Measurements from ENCODE around the gene NFYB.
"Not testable (repeated sequence)": the region's sequence is repeated elsewhere in the genome, so short reads cannot be mapped to it uniquely, and the experiment has no call there.

The NFYB gene

DNA sequence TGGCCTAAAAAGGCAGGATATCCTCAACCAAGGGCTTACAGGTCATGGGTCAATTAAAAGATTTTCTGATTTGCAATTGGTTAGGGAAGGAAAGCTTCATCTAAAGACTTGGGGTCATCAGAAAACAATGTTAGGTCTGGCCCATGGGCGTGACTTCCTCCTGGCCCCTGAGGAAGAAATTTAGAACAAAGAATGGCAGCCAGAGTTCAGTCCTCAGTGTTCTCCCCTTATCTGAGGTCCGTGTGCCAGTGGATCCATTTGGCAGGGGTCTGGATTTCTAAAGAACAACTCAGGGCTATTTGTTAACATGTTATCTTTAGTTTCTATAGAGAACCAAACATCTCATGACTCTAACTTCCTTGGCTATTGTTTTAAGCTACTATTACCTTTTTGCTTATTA lies 27.8 kb upstream of the NFYB start:
- no CpG with 5 or more reads among the region's 2 CpGs for WGBS (ENCODE audit: extremely low coverage, insufficient coverage, insufficient read length)
- no peak overlapping the region for H4K8ac ChIP-seq (ENCODE audit: low read depth, low read length)
- no peak for DNase-seq
- no peak overlapping the region for H2AK5ac ChIP-seq (ENCODE audit: low read length)
- no peak overlapping the region for H3K4ac ChIP-seq (ENCODE audit: low read depth, low read length)
- H3K27ac ChIP-seq (ENCODE audit: low read depth, low read length), result no peak overlapping the region
- H3K27me3 ChIP-seq (ENCODE audit: insufficient read depth, low read length), result no peaks in the 10 kb centered on the region
- no peak overlapping the region for H4K91ac ChIP-seq (ENCODE audit: low read depth, low read length)
- H2BK12ac ChIP-seq (ENCODE audit: low read length), result no peak overlapping the region
- H3K79me1 ChIP-seq (ENCODE audit: low read length), result no peaks in the 10 kb centered on the region
- H3K4me3 ChIP-seq (ENCODE audit: low read depth, low read length), result no peak overlapping the region
- no peak overlapping the region for H4K12ac ChIP-seq (ENCODE audit: low read depth, low read length)
- H2BK5ac ChIP-seq (ENCODE audit: low read depth, low read length, poor library complexity), result no peak overlapping the region
- H3K14ac ChIP-seq (ENCODE audit: low read length), result no peak overlapping the region
- no peaks in the 10 kb centered on the region for H3K79me2 ChIP-seq (ENCODE audit: control insufficient read depth, insufficient read depth, low read length, poor library complexity)
- H3K9me3 ChIP-seq (ENCODE audit: insufficient read depth, low read depth, low read length), result peaks cover 2% of the 10 kb centered on the region
- H3K4me1 ChIP-seq (ENCODE audit: control insufficient read depth in 1 of 2, insufficient read depth in 2 of 2, low read length in 2 of 2), result no peaks in the 10 kb centered on the region
- H3K18ac ChIP-seq (ENCODE audit: low read length), result no peak overlapping the region
- no peak overlapping the region for H3K4me2 ChIP-seq (ENCODE audit: low read length)
- H3K9ac ChIP-seq (ENCODE audit: low read length), result no peak overlapping the region
- H3K23ac ChIP-seq (ENCODE audit: low read length), result no peak overlapping the region
- no peak overlapping the region for H2AFZ ChIP-seq (ENCODE audit: insufficient read depth, low read length, poor library complexity)
- H3K36me3 ChIP-seq (ENCODE audit: control insufficient read depth in 1 of 2, insufficient read depth in 2 of 2, low read length in 2 of 2), result no peaks in the 10 kb centered on the region
- no peak overlapping the region for H2BK120ac ChIP-seq (ENCODE audit: insufficient read depth, low read length, poor library complexity)

DNA sequence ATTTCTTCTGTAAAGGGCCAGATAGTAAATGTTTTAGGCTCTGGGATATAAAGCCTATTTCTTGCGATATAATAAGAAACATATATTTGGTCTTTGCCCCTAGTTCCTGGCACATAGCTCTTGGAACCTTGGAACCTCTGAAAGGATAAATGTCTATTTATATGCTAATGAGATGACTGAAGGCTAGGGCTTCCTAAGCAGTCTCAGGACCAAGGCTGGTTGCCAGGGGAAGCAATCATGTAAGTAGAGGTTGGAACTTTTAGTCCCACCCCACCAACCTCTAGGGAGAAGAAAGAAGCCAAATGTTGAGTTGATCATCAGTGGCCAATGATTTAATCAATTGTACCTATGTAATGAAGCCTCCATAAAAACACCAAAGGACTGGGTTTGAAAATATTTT lies 26.6 kb upstream of the NFYB start:
- H4K8ac ChIP-seq (ENCODE audit: low read depth, low read length), result no peak overlapping the region
- no peaks in the 10 kb centered on the region for H3K79me1 ChIP-seq (ENCODE audit: low read length)
- H3K18ac ChIP-seq (ENCODE audit: low read length), result no peak overlapping the region
- no peak overlapping the region for H3K9ac ChIP-seq (ENCODE audit: low read length)
- H3K27me3 ChIP-seq (ENCODE audit: insufficient read depth, low read length), result no peaks in the 10 kb centered on the region
- H3K27ac ChIP-seq (ENCODE audit: low read depth, low read length), result no peak overlapping the region
- H2AK5ac ChIP-seq (ENCODE audit: low read length), result no peak overlapping the region
- no peak overlapping the region for H3K4me2 ChIP-seq (ENCODE audit: low read length)
- H3K79me2 ChIP-seq (ENCODE audit: control insufficient read depth, insufficient read depth, low read length, poor library complexity), result no peaks in the 10 kb centered on the region
- no peaks in the 10 kb centered on the region for H3K36me3 ChIP-seq (ENCODE audit: control insufficient read depth in 1 of 2, insufficient read depth in 2 of 2, low read length in 2 of 2)
- no peak overlapping the region for H3K23ac ChIP-seq (ENCODE audit: low read length)
- H2AFZ ChIP-seq (ENCODE audit: insufficient read depth, low read length, poor library complexity), result no peak overlapping the region
- no peak overlapping the region for H2BK120ac ChIP-seq (ENCODE audit: insufficient read depth, low read length, poor library complexity)
- H4K12ac ChIP-seq (ENCODE audit: low read depth, low read length), result no peak overlapping the region
- H2BK12ac ChIP-seq (ENCODE audit: low read length), result no peak overlapping the region
- H3K4me1 ChIP-seq (ENCODE audit: control insufficient read depth in 1 of 2, insufficient read depth in 2 of 2, low read length in 2 of 2), result no peaks in the 10 kb centered on the region
- no CpG with 5 or more reads among the region's 1 CpG for WGBS (ENCODE audit: extremely low coverage, insufficient coverage, insufficient read length)
- no peak for DNase-seq
- no peak overlapping the region for H4K91ac ChIP-seq (ENCODE audit: low read depth, low read length)
- H3K4ac ChIP-seq (ENCODE audit: low read depth, low read length), result no peak overlapping the region
- no peak overlapping the region for H2BK5ac ChIP-seq (ENCODE audit: low read depth, low read length, poor library complexity)
- H3K14ac ChIP-seq (ENCODE audit: low read length), result no peak overlapping the region
- H3K9me3 ChIP-seq (ENCODE audit: insufficient read depth, low read depth, low read length), result peaks cover 2% of the 10 kb centered on the region
- H3K4me3 ChIP-seq (ENCODE audit: low read depth, low read length), result no peak overlapping the region

DNA sequence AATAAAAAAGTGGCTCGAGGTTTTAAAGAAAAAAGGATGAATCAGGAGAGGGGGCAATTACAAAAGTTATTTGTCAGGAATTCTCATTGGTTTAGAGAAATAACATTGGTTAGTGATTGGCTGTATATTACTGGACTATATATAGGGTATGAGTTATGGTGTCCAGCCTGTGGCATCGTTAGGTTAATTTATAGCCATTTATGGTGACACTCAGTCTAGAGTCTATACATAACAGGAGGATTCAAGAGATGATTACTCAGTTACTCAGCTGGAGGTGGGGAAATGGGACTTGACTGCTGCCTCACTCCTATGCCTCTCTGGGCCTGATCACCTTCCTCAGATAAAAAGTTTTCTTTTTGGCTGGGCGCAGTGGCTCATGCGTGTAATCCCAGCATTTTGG lies 25.6 kb upstream of the NFYB start:
- no CpG with 5 or more reads among the region's 4 CpGs for whole genome bisulfite sequencing (ENCODE audit: extremely low coverage, insufficient coverage, insufficient read length)
- no peak overlapping the region for H3K4me3 ChIP-seq (ENCODE audit: low read depth, low read length)
- no peak overlapping the region for H4K8ac ChIP-seq (ENCODE audit: low read depth, low read length)
- peaks cover 2% of the 10 kb centered on the region for H3K9me3 ChIP-seq (ENCODE audit: insufficient read depth, low read depth, low read length)
- H3K79me2 ChIP-seq (ENCODE audit: control insufficient read depth, insufficient read depth, low read length, poor library complexity), result no peaks in the 10 kb centered on the region
- no peak overlapping the region for H3K23ac ChIP-seq (ENCODE audit: low read length)
- H3K4ac ChIP-seq (ENCODE audit: low read depth, low read length), result no peak overlapping the region
- no peak overlapping the region for H2BK120ac ChIP-seq (ENCODE audit: insufficient read depth, low read length, poor library complexity)
- DNase-seq, result peak; percentile 15 to 42
- H3K14ac ChIP-seq (ENCODE audit: low read length), result no peak overlapping the region
- H3K4me1 ChIP-seq (ENCODE audit: control insufficient read depth in 1 of 2, insufficient read depth in 2 of 2, low read length in 2 of 2), result no peaks in the 10 kb centered on the region
- no peak overlapping the region for H2BK12ac ChIP-seq (ENCODE audit: low read length)
- H2AK5ac ChIP-seq (ENCODE audit: low read length), result no peak overlapping the region
- no peaks in the 10 kb centered on the region for H3K36me3 ChIP-seq (ENCODE audit: control insufficient read depth in 1 of 2, insufficient read depth in 2 of 2, low read length in 2 of 2)
- no peak overlapping the region for H2BK5ac ChIP-seq (ENCODE audit: low read depth, low read length, poor library complexity)
- no peaks in the 10 kb centered on the region for H3K27me3 ChIP-seq (ENCODE audit: insufficient read depth, low read length)
- no peaks in the 10 kb centered on the region for H3K79me1 ChIP-seq (ENCODE audit: low read length)
- H3K18ac ChIP-seq (ENCODE audit: low read length), result no peak overlapping the region
- no peak overlapping the region for H3K9ac ChIP-seq (ENCODE audit: low read length)
- H4K12ac ChIP-seq (ENCODE audit: low read depth, low read length), result no peak overlapping the region
- no peak overlapping the region for H2AFZ ChIP-seq (ENCODE audit: insufficient read depth, low read length, poor library complexity)
- H3K27ac ChIP-seq (ENCODE audit: low read depth, low read length), result no peak overlapping the region
- no peak overlapping the region for H4K91ac ChIP-seq (ENCODE audit: low read depth, low read length)
- no peak overlapping the region for H3K4me2 ChIP-seq (ENCODE audit: low read length)

DNA sequence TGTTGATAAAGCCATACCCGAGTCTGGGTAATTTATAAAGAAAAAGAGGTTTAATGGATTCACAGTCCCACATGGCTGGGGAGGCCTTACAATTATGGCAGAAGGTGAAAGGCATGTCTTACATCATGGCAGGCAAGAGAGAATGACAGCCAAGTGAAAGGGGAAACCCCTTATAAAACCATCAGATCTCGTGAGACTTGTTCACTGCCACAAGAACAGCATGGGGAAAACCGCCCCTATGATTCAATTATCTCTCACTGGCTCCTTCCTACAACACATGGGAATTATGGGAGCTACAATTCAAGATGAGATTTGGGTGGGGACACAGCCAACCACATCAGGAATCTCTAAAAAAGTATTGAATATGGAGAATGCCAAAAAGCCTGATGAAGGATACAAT lies 25.0 kb upstream of the NFYB start:
- not testable (repeated sequence) for H4K8ac ChIP-seq (ENCODE audit: low read depth, low read length); DNase-seq; H3K36me3 ChIP-seq (ENCODE audit: control insufficient read depth in 1 of 2, insufficient read depth in 2 of 2, low read length in 2 of 2); H3K9ac ChIP-seq (ENCODE audit: low read length); H2AK5ac ChIP-seq (ENCODE audit: low read length); H2BK12ac ChIP-seq (ENCODE audit: low read length); H4K12ac ChIP-seq (ENCODE audit: low read depth, low read length); H3K9me3 ChIP-seq (ENCODE audit: insufficient read depth, low read depth, low read length); H3K4ac ChIP-seq (ENCODE audit: low read depth, low read length); H3K27ac ChIP-seq (ENCODE audit: low read depth, low read length); H3K14ac ChIP-seq (ENCODE audit: low read length); H2BK5ac ChIP-seq (ENCODE audit: low read depth, low read length, poor library complexity); H4K91ac ChIP-seq (ENCODE audit: low read depth, low read length); H3K27me3 ChIP-seq (ENCODE audit: insufficient read depth, low read length); H3K18ac ChIP-seq (ENCODE audit: low read length); H2AFZ ChIP-seq (ENCODE audit: insufficient read depth, low read length, poor library complexity); H3K4me1 ChIP-seq (ENCODE audit: control insufficient read depth in 1 of 2, insufficient read depth in 2 of 2, low read length in 2 of 2); H3K4me2 ChIP-seq (ENCODE audit: low read length); H3K79me2 ChIP-seq (ENCODE audit: control insufficient read depth, insufficient read depth, low read length, poor library complexity); H2BK120ac ChIP-seq (ENCODE audit: insufficient read depth, low read length, poor library complexity); H3K4me3 ChIP-seq (ENCODE audit: low read depth, low read length); H3K79me1 ChIP-seq (ENCODE audit: low read length); H3K23ac ChIP-seq (ENCODE audit: low read length)
- no CpG with 5 or more reads among the region's 3 CpGs for WGBS (ENCODE audit: extremely low coverage, insufficient coverage, insufficient read length)
